Body of pancreas (tissue), 4 donors: ENCODE measurements around the gene RABGEF1.
"Not testable (repeated sequence)": the region's sequence is repeated elsewhere in the genome, so short reads cannot be mapped to it uniquely, and the experiment has no call there.

Experiments
- POLR2A ChIP-seq, 3 donors: fragments of 450-650 bp; IDR thresholded peaks; one replicate each; pipeline ENCODE4 v1.6.1; 2016; ENCODE audit warnings: antibody characterized with exemption in 3 of 3, mild to moderate bottlenecking in 2 of 3
- TF ChIP-seq, protein P1 (sequence below), 7 experiments: fragments of 450-650 bp in 4 of 7; fragments of 200-600 bp in 3 of 7; sonication (generic) in 3 of 7; IDR thresholded peaks; one replicate each; pipeline ENCODE4 v1.5.1; 2016 to 2019; ENCODE audit warnings: antibody characterized with exemption in 7 of 7

DNA sequence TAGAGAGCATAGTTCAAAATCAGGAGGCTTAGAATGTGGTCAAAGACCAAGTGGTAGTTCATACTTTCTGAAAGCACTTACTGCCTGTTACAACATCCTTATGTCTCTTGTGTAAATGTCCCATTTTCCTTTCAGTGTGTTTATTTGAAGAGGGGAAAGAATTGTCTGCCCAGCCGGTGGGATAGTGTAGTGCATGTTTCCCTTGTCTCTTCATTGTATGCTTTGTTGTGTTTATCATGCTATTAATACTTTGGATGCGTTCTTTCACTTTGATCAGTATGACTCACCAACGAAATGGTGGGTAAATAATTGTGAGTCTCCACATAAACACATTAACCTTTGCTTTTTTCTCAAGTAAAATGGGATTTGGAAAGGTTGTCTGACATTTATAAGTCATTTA lies 42.3 kb downstream of the RABGEF1 start:
- TF ChIP-seq, protein P1, sequence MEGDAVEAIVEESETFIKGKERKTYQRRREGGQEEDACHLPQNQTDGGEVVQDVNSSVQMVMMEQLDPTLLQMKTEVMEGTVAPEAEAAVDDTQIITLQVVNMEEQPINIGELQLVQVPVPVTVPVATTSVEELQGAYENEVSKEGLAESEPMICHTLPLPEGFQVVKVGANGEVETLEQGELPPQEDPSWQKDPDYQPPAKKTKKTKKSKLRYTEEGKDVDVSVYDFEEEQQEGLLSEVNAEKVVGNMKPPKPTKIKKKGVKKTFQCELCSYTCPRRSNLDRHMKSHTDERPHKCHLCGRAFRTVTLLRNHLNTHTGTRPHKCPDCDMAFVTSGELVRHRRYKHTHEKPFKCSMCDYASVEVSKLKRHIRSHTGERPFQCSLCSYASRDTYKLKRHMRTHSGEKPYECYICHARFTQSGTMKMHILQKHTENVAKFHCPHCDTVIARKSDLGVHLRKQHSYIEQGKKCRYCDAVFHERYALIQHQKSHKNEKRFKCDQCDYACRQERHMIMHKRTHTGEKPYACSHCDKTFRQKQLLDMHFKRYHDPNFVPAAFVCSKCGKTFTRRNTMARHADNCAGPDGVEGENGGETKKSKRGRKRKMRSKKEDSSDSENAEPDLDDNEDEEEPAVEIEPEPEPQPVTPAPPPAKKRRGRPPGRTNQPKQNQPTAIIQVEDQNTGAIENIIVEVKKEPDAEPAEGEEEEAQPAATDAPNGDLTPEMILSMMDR (IDR thresholded peaks at IDR 0.05): peak in 2 of 7 experiments; percentile 5 to 15
- not testable (repeated sequence) for TF ChIP-seq POLR2A (IDR thresholded peaks at IDR 0.05)
